Retinal pigment epithelial cell (primary cell): ENCODE results near the gene FBLN1.

Source experiments
- DNase-seq: peaks from one replicate; pipeline ENCODE4 v3.0.0-alpha.2; 2010; ENCODE audit warnings: low read depth
- H3K4me3 ChIP-seq: 2 replicates; pipeline ENCODE4 v1.5.1; 2011; ENCODE audit warnings: mild to moderate bottlenecking, low read length, control low read depth, moderate library complexity
- TF ChIP-seq, protein P1 (sequence below): conservative IDR thresholded peaks from 2 replicates; pipeline ENCODE4 v1.5.1; 2011; ENCODE audit warnings: low read depth, low read length, control low read depth, inconsistent platforms

Gene FBLN1

DNA sequence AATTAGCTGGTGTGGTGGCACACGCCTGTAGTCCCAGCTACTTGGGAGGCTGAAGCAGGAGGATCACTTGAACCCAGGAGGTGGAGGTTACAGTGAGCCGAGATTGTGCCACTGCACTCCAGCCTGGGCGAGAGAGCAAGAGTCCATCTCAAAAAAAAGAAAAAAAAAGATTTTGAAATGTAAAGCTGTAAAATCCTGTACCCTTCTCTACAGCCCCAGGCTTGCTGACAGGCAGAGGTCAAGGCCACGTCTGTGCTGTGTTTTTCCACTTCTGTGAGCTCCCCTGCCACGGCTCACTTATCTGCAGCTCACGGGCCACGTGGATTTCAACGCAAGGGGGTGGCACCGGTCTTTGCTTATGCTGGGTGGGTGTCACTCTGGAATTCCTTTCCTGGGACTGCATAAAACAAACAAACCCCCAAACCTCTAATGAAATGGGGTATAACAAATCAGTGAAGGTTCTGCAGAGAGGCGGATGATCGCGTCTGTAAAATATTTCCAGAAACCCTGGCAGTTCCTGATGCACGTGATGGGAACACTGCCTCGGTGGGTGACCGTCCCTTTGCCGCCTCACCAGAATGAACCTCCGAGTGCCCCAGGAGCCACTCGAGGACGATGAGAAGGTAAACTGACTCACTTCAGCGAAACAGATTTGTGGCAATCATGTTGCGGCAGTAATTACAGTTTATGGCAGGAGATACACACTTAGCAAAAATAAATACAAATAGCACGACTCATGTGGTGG lies 125.0 kb downstream of the FBLN1 start:
- H3K4me3 ChIP-seq = no peak overlapping the region
- no peak for DNase-seq
- TF ChIP-seq, protein P1, sequence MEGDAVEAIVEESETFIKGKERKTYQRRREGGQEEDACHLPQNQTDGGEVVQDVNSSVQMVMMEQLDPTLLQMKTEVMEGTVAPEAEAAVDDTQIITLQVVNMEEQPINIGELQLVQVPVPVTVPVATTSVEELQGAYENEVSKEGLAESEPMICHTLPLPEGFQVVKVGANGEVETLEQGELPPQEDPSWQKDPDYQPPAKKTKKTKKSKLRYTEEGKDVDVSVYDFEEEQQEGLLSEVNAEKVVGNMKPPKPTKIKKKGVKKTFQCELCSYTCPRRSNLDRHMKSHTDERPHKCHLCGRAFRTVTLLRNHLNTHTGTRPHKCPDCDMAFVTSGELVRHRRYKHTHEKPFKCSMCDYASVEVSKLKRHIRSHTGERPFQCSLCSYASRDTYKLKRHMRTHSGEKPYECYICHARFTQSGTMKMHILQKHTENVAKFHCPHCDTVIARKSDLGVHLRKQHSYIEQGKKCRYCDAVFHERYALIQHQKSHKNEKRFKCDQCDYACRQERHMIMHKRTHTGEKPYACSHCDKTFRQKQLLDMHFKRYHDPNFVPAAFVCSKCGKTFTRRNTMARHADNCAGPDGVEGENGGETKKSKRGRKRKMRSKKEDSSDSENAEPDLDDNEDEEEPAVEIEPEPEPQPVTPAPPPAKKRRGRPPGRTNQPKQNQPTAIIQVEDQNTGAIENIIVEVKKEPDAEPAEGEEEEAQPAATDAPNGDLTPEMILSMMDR = no peak

DNA sequence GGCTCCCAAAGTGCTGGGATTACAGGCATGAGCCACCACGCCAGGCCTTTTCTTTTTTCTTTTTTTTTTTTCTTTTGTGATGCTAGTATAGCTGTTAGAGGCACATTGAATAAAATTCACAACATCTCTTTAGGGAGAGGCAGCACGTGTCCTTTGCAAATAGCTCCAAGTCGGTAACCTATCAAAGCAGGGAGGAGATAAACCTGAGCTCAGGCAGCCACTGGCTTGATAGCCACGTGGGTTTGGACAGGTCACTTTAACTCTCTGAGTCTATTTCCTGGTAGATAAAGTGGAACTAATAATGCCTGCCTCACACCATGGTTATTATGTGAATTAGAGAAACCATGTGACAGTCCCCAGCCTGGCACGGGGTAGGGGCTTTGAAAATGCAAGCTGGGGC lies 125.8 kb downstream of the FBLN1 start:
- H3K4me3 ChIP-seq = no peak overlapping the region
- TF ChIP-seq, protein P1 = no peak
- DNase-seq = no peak

DNA sequence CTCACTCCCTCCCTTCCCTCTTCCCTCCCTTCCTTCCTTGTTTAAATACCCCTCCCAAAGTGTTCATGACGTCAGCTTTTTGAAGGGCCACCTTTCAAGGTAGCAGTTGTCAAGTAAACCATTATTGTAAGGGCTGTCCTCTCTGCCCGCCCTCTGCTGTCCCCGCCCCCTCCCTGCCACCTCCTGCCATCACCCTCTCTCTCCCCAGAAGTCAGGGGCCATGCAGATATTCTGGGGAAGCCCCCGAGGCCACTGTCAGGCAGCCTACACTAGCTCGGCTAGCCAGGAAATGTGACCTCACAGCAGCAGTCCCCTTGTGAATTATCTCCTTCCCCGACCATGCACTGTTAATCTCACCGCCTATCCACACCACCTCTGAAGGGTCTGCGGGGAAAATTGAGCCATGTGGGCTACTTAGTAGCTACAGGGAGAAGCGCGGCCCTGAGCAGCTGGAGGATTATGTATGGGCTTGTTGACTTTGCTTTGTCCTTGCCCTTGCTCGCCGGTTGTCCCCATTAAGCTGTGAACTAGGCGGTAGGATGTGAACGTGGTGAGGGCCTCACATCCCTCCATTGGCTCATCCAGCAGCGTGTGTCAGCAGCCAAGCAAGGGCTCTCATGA lies 126.9 kb downstream of the FBLN1 start:
- DNase-seq = no peak
- H3K4me3 ChIP-seq = no peak overlapping the region
- TF ChIP-seq, protein P1 = no peak

DNA sequence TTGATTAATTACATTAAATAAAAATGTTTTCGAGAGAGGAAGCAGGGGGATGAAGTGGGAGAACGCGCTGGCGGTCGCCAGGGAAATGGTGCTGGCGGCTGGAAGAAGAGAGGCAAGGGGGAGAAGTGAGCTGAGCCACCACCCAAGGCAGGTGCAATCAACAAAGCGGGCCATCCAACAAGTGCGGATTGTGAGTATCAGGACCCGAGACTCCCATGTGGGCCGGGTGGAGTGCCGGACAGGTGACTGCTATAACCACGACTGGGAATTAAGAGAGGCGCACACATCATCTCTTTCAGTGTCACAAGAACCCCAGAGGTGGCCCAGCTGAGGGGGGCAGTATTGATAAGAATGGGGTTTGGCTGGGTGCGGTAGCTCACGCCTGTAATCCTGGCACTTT lies 127.8 kb downstream of the FBLN1 start:
- no peak overlapping the region for H3K4me3 ChIP-seq
- TF ChIP-seq, protein P1 = no peak
- DNase-seq = no peak

DNA sequence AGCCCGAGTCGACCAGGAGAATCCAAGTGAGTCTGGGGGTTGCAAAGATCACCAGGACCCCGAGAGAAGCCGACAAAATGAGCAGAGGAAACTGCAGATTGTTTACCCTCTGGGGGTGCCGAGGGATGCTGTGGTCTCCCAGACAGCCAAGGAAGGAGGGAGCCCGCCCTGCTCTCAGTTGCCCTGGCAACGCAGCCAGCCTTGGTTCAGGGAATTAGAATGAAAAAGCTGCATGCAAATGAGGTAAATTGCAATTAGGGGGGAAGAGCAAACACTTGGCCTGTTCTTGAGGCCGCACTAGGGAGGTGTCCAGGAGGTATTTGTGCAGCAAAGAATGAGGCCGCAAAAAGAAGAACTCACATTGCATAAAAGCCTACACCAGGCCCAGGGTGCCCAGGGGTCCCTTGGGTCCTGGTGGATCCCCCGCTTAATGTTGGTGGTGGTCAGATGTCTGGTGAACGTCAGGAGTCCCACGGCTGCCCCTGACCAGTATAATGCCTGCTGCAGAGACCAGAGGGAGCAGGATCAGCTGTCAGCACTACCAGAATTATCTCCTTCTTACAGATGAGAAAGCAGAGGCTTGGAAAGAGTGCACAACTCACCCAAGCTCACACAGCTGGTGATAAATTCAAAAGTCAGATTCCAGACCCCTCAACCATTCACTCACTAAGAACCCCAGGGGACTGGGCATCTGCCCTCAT lies 128.6 kb downstream of the FBLN1 start:
- no peak overlapping the region for H3K4me3 ChIP-seq
- TF ChIP-seq, protein P1 = no peak
- no peak for DNase-seq

DNA sequence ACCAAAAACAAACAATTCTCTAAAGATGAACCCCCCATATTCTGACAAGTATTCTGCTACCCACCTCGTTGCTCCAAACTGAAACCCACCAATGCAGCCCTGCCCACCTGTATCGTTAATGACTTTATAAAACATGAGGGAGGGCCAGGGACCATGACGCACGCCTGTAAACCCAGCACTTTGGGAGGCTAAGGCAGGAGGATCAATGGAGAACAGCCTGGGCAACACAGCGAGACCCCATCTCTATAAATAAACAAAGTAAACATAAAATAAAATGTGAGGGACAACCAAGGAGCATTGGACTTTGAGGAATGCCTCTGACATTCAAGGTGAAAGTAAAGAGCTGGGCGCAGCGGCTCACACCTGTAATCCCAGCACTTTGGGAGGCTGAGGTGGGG lies 129.2 kb downstream of the FBLN1 start:
- DNase-seq = no peak
- TF ChIP-seq, protein P1 = no peak

More for the DNA sequence above, 129.2 kb downstream of the FBLN1 start:
- H3K4me3 ChIP-seq = no peak overlapping the region
